Measurements from ENCODE around the gene NME3.
"Not testable (repeated sequence)": the region's sequence is repeated elsewhere in the genome, so short reads cannot be mapped to it uniquely, and the experiment has no call there.

NME3 gene

GRCh38 chr16:1740234-1740633 is 31.1 kb downstream of the NME3 start:
- no peak for DNase-seq (ENCODE audit: low read depth)
- TF ChIP-seq CTCF (IDR thresholded peaks at IDR 0.05; ENCODE audit: low read depth, low read length, missing control alignments) = no peak
- in situ Hi-C loops (cut with HindIII; ENCODE audit: low sequenced_read_pairs) = loop anchor here (10.0 kb wide), 1 partner anchor 55 kb away; no protein-coding TSS in a partner anchor
- no peak overlapping the region for H3K4me3 ChIP-seq (ENCODE audit: low read depth, low read length)

GRCh38 chr16:1734816-1735215 is 36.5 kb downstream of the NME3 start:
- H3K4me3 ChIP-seq (ENCODE audit: low read depth, low read length) = no peak overlapping the region
- in situ Hi-C loops (cut with HindIII; ENCODE audit: low sequenced_read_pairs) = no loop called here
- TF ChIP-seq CTCF (IDR thresholded peaks at IDR 0.05; ENCODE audit: low read depth, low read length, missing control alignments) = no peak
- no peak for DNase-seq (ENCODE audit: low read depth)

- DNase-seq (ENCODE audit: low read depth) = no peak
- TF ChIP-seq CTCF (IDR thresholded peaks at IDR 0.05; ENCODE audit: low read depth, low read length, missing control alignments) = no peak
- in situ Hi-C loops (cut with HindIII; ENCODE audit: low sequenced_read_pairs) = no loop called here
- H3K4me3 ChIP-seq (ENCODE audit: low read depth, low read length) = no peak overlapping the region
Observed at GRCh38 chr16:1734123-1734522, 37.2 kb downstream of the NME3 start.

GRCh38 chr16:1732551-1732987 is 38.8 kb downstream of the NME3 start:
- in situ Hi-C loops (cut with HindIII; ENCODE audit: low sequenced_read_pairs); H3K4me3 ChIP-seq (ENCODE audit: low read depth, low read length); DNase-seq (ENCODE audit: low read depth): not testable (repeated sequence)

- in situ Hi-C loops (cut with HindIII; ENCODE audit: low sequenced_read_pairs) = no loop called here
- TF ChIP-seq CTCF (IDR thresholded peaks at IDR 0.05; ENCODE audit: low read depth, low read length, missing control alignments) = no peak
- H3K4me3 ChIP-seq (ENCODE audit: low read depth, low read length) = no peak overlapping the region
- DNase-seq (ENCODE audit: low read depth) = no peak
Observed at GRCh38 chr16:1732071-1732470, 39.3 kb downstream of the NME3 start.

- TF ChIP-seq CTCF (IDR thresholded peaks at IDR 0.05; ENCODE audit: low read depth, low read length, missing control alignments) = no peak
- in situ Hi-C loops (cut with HindIII; ENCODE audit: low sequenced_read_pairs) = no loop called here
- DNase-seq (ENCODE audit: low read depth) = no peak
- H3K4me3 ChIP-seq (ENCODE audit: low read depth, low read length) = no peak overlapping the region
Observed at GRCh38 chr16:1731603-1732002, 39.7 kb downstream of the NME3 start.

GRCh38 chr16:1731073-1731472 is 40.3 kb downstream of the NME3 start:
- in situ Hi-C loops (cut with HindIII; ENCODE audit: low sequenced_read_pairs) = no loop called here

More at GRCh38 chr16:1731073-1731472, 40.3 kb downstream of the NME3 start:
- no peak for TF ChIP-seq CTCF (IDR thresholded peaks at IDR 0.05; ENCODE audit: low read depth, low read length, missing control alignments)
- no peak for DNase-seq (ENCODE audit: low read depth)
- H3K4me3 ChIP-seq (ENCODE audit: low read depth, low read length) = no peak overlapping the region

Measured in astrocyte of the cerebellum (primary cell).